BE2C (cell line): Measurements from ENCODE around the gene MPZL2.
A peak's percentile ranks its signal among the peaks of the same experiment; 100 is the strongest.

Experiments used
- DNase-seq: peaks from one replicate; pipeline ENCODE4 v3.0.0-alpha.2; 2020
- H3K27me3 ChIP-seq: fragments of 250-450 bp; sonication (Bioruptor Pico); 2 replicates; pipeline ENCODE4 v1.5.1; 2020; ENCODE audit warnings: mild to moderate bottlenecking
- H3K36me3 ChIP-seq: fragments of 250-450 bp; sonication (Bioruptor Pico); 2 replicates; pipeline ENCODE4 v1.5.1; 2020; ENCODE audit warnings: mild to moderate bottlenecking
- H3K4me1 ChIP-seq: fragments of 250-450 bp; sonication (Bioruptor Pico); 2 replicates; pipeline ENCODE4 v1.5.1; 2020
- H3K4me3 ChIP-seq: 2 replicates; pipeline ENCODE4 v1.5.1; 2011; ENCODE audit warnings: low read depth, low read length
- H3K9me3 ChIP-seq: fragments of 250-450 bp; sonication (Bioruptor Pico); 2 replicates; pipeline ENCODE4 v1.5.1; 2020
- CTCF ChIP-seq: IDR thresholded peaks from 2 replicates; pipeline ENCODE4 v1.5.1; 2012; ENCODE audit warnings: mild to moderate bottlenecking, low read depth, low read length

The MPZL2 gene

DNA sequence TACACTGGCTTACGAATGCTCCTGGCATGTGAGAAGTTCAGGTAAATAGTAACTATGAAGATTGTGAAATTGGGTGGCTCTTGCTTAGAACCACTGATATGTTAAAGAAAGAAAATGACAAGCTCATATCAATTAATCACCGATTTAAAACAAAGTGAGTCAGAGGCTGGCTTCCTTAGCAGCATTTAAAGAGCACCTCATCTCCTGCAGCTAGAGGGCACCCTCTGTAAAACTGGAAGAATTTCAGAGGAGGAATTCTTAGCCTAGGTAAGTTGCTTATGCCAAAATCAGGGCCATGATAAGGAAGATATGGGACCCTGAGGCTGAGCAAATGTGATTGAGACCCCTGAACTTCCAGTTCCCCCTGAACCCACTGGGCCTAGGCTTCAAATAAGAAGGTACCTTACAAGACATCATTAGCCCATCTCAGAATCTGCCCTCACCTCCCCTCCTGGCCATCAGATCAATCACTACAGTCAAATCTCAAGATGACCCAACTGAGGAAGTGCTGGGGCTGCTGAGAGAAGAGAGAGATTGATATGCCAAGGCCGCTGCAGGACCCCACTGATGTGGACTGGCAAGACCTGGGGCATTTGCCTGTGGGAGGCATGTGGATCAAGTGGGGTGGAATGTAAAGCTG lies 31.8 kb upstream of the MPZL2 start:
- Histone ChIP-seq H3K4me1 (no peaks in the 10 kb centered on the region), H3K36me3 (no peaks in the 10 kb centered on the region), H3K4me3 (no peak overlapping the region), H3K9me3 (no peaks in the 10 kb centered on the region), H3K27me3 (no peaks in the 10 kb centered on the region; the same call in 1 of the 2 replicates)
- TF ChIP-seq CTCF: peak; percentile 64
- DNase-seq: no peak

DNA sequence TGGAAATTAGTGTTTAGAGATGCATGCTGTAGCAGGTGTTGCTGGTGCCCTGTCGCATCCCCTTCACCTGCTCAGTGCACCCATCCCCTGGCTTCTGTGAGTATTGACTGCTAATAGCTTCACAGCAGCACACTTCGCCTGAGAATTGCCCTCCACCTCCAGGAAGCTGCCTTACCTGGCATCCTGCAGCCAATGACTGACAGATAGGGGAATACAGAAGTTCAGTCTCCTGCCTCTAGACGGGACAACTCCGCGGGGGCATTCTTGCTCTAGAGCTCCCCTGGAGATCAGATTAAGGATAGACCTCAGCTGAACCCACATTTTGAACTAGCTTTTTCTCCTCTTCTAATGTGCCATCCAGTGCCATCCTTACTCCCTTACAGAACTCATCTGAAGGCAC lies 31.1 kb upstream of the MPZL2 start:
- DNase-seq: no peak
- Histone ChIP-seq H3K27me3 (no peaks in the 10 kb centered on the region; the same call in 1 of the 2 replicates), H3K4me3 (no peak overlapping the region), H3K4me1 (no peaks in the 10 kb centered on the region), H3K9me3 (no peaks in the 10 kb centered on the region), H3K36me3 (no peaks in the 10 kb centered on the region)
- no peak for TF ChIP-seq CTCF

DNA sequence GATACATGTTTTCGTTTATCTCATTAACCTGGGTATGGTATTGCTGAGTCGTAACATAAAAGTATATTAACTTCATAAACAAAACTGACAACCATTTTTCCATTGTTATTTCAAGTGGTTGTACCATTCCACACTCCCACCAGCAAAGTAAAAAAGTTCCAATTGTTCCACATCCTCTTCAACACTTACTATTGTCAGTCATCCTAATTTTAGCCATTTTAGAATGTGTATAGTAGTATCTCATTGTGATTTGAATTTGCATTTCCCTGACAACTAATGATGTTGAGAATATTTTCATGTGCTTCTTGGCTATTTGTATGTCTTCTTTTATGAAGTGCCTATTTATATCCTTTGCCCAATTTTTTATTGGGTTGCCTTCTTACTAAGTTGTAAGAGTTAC lies 30.0 kb upstream of the MPZL2 start:
- TF ChIP-seq CTCF: no peak
- Histone ChIP-seq H3K9me3 (no peaks in the 10 kb centered on the region), H3K36me3 (no peaks in the 10 kb centered on the region), H3K4me1 (no peaks in the 10 kb centered on the region), H3K4me3 (no peak overlapping the region), H3K27me3 (no peaks in the 10 kb centered on the region; the same call in 1 of the 2 replicates)
- no peak for DNase-seq

- no peak for DNase-seq
- Histone ChIP-seq H3K9me3 (no peaks in the 10 kb centered on the region), H3K4me1 (no peaks in the 10 kb centered on the region), H3K27me3 (no peaks in the 10 kb centered on the region; the same call in none of the 2 replicates), H3K36me3 (no peaks in the 10 kb centered on the region), H3K4me3 (no peak overlapping the region)
- TF ChIP-seq CTCF: no peak
These were observed 27.5 kb upstream of the MPZL2 start for GRCh38 chr11:118291477-118292135.

GRCh38 chr11:118290923-118291322 lies 26.8 kb upstream of the MPZL2 start:
- Histone ChIP-seq H3K4me3 (no peak overlapping the region), H3K27me3 (no peaks in the 10 kb centered on the region; the same call in none of the 2 replicates), H3K9me3 (no peaks in the 10 kb centered on the region), H3K36me3 (no peaks in the 10 kb centered on the region), H3K4me1 (no peaks in the 10 kb centered on the region)
- TF ChIP-seq CTCF: 0 out of 2 replicates have a peak, but pooled peaks have one; percentile 6
- no peak for DNase-seq

DNA sequence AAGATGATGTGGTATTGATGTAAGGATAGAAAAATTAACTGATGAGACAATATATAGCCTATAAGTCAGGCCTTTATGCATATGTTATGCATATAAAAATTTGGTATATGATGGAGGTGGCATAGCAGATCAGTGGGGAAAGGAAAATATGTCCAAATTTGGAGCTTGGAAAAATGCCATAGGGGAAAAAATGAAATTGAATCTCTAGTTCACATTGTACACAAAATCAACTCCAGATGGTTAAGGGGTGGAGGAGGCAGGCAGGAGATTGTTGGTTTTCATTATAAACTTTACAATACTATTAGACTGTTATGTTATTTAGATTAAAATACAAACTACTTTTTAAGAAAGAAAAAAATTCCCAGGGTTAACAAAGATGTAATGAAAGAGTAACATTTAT lies 25.3 kb upstream of the MPZL2 start:
- Histone ChIP-seq H3K9me3 (no peaks in the 10 kb centered on the region), H3K4me1 (no peaks in the 10 kb centered on the region), H3K27me3 (peaks cover 3% of the 10 kb centered on the region), H3K4me3 (no peak overlapping the region), H3K36me3 (no peaks in the 10 kb centered on the region)
- DNase-seq: no peak
- TF ChIP-seq CTCF: no peak
